Panc1 (cell line): ENCODE measurements around the gene SSBP3. TPM values are rescaled to one million over a fixed set of nuclear protein-coding genes. Genes with fewer than 3 reads are reported as not detected.

Experiments used
- ATAC-seq: fragments of 200-7000 bp; cut with Tn5 transposase; 2 replicates; pipeline ENCODE4 v1.9.1; 2020; ENCODE audit warnings: mild to moderate bottlenecking, moderate library complexity
- BruUV-seq: library from RNA; stranded (reverse); fragments of 400-500 nt; replicated peaks from 2 replicates; lab custom pipeline; 2021; lab: Mats Ljungman, UMichigan
- CTCF ChIA-PET: fragments of 300-600 bp; sonication (Branson Sonifier 250); formaldehyde crosslinking; loops from one replicate; lab custom pipeline; 2022; ENCODE audit warnings: antibody characterized with exemption; lab: Charles Lee
- POLR2A ChIA-PET: fragments of 300-600 bp; sonication (Branson Sonifier 250); formaldehyde crosslinking; loops from one replicate; lab custom pipeline; 2022; ENCODE audit warnings: antibody characterized with exemption; lab: Charles Lee
- DNase-seq: peaks from one replicate; pipeline ENCODE4 v3.0.0-alpha.2; 2010; ENCODE audit warnings: low read depth, low spot score
- H3K27ac ChIP-seq: 2 replicates; pipeline ENCODE4 v1.5.1; 2011; ENCODE audit warnings: mild to moderate bottlenecking, low read length, inconsistent platforms
- H3K27me3 ChIP-seq: fragments of 200-500 bp; sonication (Bioruptor generic); 2 replicates; pipeline ENCODE4 v1.6.0; 2014; ENCODE audit warnings: low read length, inconsistent platforms; ENCODE audit not compliant: control insufficient read depth, insufficient read depth
- H3K36me3 ChIP-seq: fragments of 200-500 bp; sonication (Bioruptor generic); 2 replicates; pipeline ENCODE4 v1.5.1; 2014; ENCODE audit warnings: inconsistent platforms, mild to moderate bottlenecking, low read length, moderate library complexity; ENCODE audit not compliant: control insufficient read depth, insufficient read depth
- H3K4me1 ChIP-seq: 2 replicates; pipeline ENCODE4 v1.5.1; 2011; ENCODE audit warnings: inconsistent platforms, mild to moderate bottlenecking, low read length, moderate library complexity; ENCODE audit not compliant: control insufficient read depth, insufficient read depth
- H3K4me3 ChIP-seq, 2 experiments: 2 replicates each; pipeline ENCODE4 v1.5.1; 2011 to 2012; ENCODE audit warnings: low read depth in 2 of 2, low read length in 2 of 2, mild to moderate bottlenecking in 2 of 2, inconsistent platforms in 1 of 2, moderate library complexity in 1 of 2
- H3K9me3 ChIP-seq: fragments of 200-500 bp; sonication (Bioruptor generic); 2 replicates; pipeline ENCODE4 v1.5.1; 2014; ENCODE audit warnings: low read depth, mild to moderate bottlenecking, inconsistent platforms, low read length, moderate library complexity; ENCODE audit not compliant: control insufficient read depth, insufficient read depth
- CTCF ChIP-seq: fragments of 450-650 bp; IDR thresholded peaks from 2 replicates; pipeline ENCODE4 v1.5.1; 2017; ENCODE audit warnings: mild to moderate bottlenecking
- POLR2AphosphoS5 ChIP-seq: IDR thresholded peaks from 2 replicates; pipeline ENCODE4 v1.6.1; 2012; ENCODE audit warnings: mild to moderate bottlenecking, low read depth, low read length, moderate library complexity
- REST ChIP-seq, 2 experiments: IDR thresholded peaks; 2 replicates each; pipeline ENCODE4 v1.6.1; 2011 to 2012; ENCODE audit warnings: low read depth in 2 of 2, control low read depth in 1 of 2, low read length in 1 of 2, mild to moderate bottlenecking in 1 of 2, moderate library complexity in 1 of 2; ENCODE audit not compliant: insufficient read depth in 1 of 2
- SIN3A ChIP-seq: IDR thresholded peaks from 2 replicates; pipeline ENCODE4 v1.6.1; 2012; ENCODE audit warnings: low read depth, mild to moderate bottlenecking, low read length, moderate library complexity, borderline replicate concordance; ENCODE audit not compliant: insufficient read depth
- TCF7L2 ChIP-seq: IDR thresholded peaks from 2 replicates; pipeline ENCODE4 v1.6.1; 2011; ENCODE audit warnings: mild to moderate bottlenecking, low read depth, low read length, inconsistent platforms
- in situ Hi-C: cut with HindIII; loops from 2 replicates; pipeline ENCODE4 v1.10.0; 2016; ENCODE audit warnings: low sequenced_read_pairs, low pct_unique_long_range_greater_than_20kb
- intact Hi-C: fragments of 100-400 bp; cut with micrococcal nuclease; formaldehyde crosslinking; loops from one replicate; pipeline ENCODE4 v1.10.0; 2022; ENCODE audit not compliant: unreplicated experiment
- total RNA-seq: library from RNA; stranded (reverse); gene quantifications from one replicate; pipeline ENCODE4 v1.2.1, GENCODE V29; 2021; ENCODE audit not compliant: unreplicated experiment

Gene SSBP3
- total RNA-seq, 1 experiment from 2014 or later, result 22.5 TPM

GRCh38 chr1:54371038-54371941, 34.9 kb downstream of the SSBP3 start:
- H3K9me3 ChIP-seq, result no peaks in the 10 kb centered on the region
- H3K27ac ChIP-seq, result no peak overlapping the region
- no peaks in the 10 kb centered on the region for H3K4me1 ChIP-seq
- intact Hi-C loops (no loop called here), in situ Hi-C loops (no loop called here)
- CTCF ChIA-PET, result no interaction called here
- H3K27me3 ChIP-seq, result no peaks in the 10 kb centered on the region
- POLR2A ChIA-PET, result no interaction called here
- no TSS peak for BruUV-seq
- H3K4me3 ChIP-seq, result no peak overlapping the region
- no peak for DNase-seq
- H3K36me3 ChIP-seq, result no peaks in the 10 kb centered on the region
- no peak for ATAC-seq
- TF ChIP-seq CTCF (no peak), POLR2AphosphoS5 (no peak), SIN3A (no peak), REST (IDR thresholded peaks at IDR 0.05; ENCODE audit: insufficient read depth in 1 of 2, low read depth in 2 of 2, low read length in 1 of 2) (no peak), TCF7L2 (no peak)

- ChIA-PET POLR2A (no interaction called here), CTCF (no interaction called here)
- Histone ChIP-seq H3K36me3 (no peaks in the 10 kb centered on the region), H3K27ac (no peak overlapping the region), H3K4me1 (no peaks in the 10 kb centered on the region), H3K4me3 (no peak overlapping the region), H3K27me3 (no peaks in the 10 kb centered on the region), H3K9me3 (no peaks in the 10 kb centered on the region)
- DNase-seq, result no peak
- TF ChIP-seq SIN3A, result no peak
- no peak for TF ChIP-seq REST (IDR thresholded peaks at IDR 0.05; ENCODE audit: insufficient read depth in 1 of 2, low read depth in 2 of 2, low read length in 1 of 2)
- TF ChIP-seq TCF7L2, result no peak
- no peak for TF ChIP-seq CTCF
- TF ChIP-seq POLR2AphosphoS5, result no peak
- ATAC-seq, result no peak
- BruUV-seq, result no TSS peak
- in situ Hi-C loops (no loop called here), intact Hi-C loops (no loop called here)
Observed at GRCh38 chr1:54370287-54370989, 35.8 kb downstream of the SSBP3 start.
